Measurements from ENCODE around the gene MEIOC. TPM values are rescaled to one million over a fixed set of nuclear protein-coding genes. Genes with fewer than 3 reads are reported as not detected.

Gene MEIOC
- total RNA-seq, 1 experiment from 2014 or later = 3.5 TPM

DNA sequence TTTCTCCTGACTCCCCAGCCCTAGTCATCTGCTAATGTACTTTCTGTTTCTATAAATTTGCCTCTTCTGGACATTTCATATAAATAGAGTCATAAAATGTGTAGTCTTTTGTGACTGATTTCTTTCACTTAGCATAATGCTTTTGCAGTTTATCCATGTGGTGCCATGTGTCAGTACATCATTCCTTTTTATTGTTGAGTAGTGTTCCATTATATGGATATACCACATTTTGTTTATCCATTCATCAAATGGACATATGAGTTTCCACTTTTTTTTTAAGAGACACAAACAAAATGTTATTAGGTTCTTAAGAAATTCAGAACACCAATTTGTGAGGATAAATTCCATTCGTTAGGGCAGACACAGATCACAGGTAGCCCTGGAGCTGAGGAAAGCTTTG is 63.2 kb downstream of the MEIOC start:
- TF ChIP-seq, protein P1, sequence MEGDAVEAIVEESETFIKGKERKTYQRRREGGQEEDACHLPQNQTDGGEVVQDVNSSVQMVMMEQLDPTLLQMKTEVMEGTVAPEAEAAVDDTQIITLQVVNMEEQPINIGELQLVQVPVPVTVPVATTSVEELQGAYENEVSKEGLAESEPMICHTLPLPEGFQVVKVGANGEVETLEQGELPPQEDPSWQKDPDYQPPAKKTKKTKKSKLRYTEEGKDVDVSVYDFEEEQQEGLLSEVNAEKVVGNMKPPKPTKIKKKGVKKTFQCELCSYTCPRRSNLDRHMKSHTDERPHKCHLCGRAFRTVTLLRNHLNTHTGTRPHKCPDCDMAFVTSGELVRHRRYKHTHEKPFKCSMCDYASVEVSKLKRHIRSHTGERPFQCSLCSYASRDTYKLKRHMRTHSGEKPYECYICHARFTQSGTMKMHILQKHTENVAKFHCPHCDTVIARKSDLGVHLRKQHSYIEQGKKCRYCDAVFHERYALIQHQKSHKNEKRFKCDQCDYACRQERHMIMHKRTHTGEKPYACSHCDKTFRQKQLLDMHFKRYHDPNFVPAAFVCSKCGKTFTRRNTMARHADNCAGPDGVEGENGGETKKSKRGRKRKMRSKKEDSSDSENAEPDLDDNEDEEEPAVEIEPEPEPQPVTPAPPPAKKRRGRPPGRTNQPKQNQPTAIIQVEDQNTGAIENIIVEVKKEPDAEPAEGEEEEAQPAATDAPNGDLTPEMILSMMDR (IDR thresholded peaks at IDR 0.05; ENCODE audit: unreplicated experiment) = no peak
- CTCF ChIA-PET = no interaction called here
- H3K36me3 Mint-ChIP-seq (ENCODE audit: insufficient read depth, unreplicated experiment) = peaks cover 18% of the 10 kb centered on the region
- intact Hi-C loops (cut with micrococcal nuclease; ENCODE audit: unreplicated experiment) = no loop called here
- DNase-seq = no peak
- no peak overlapping the region for H3K4me3 Mint-ChIP-seq (ENCODE audit: low read depth, unreplicated experiment)
- no TSS peak for BruUV-seq (replicated peaks)
- no peaks in the 10 kb centered on the region for H3K9me3 Mint-ChIP-seq (ENCODE audit: low read depth, unreplicated experiment)
- no peaks in the 10 kb centered on the region for H3K4me1 Mint-ChIP-seq (ENCODE audit: low read depth, unreplicated experiment)
- H3K27ac Mint-ChIP-seq (ENCODE audit: unreplicated experiment) = no peak overlapping the region
- H3K27me3 Mint-ChIP-seq (ENCODE audit: unreplicated experiment) = no peaks in the 10 kb centered on the region

DNA sequence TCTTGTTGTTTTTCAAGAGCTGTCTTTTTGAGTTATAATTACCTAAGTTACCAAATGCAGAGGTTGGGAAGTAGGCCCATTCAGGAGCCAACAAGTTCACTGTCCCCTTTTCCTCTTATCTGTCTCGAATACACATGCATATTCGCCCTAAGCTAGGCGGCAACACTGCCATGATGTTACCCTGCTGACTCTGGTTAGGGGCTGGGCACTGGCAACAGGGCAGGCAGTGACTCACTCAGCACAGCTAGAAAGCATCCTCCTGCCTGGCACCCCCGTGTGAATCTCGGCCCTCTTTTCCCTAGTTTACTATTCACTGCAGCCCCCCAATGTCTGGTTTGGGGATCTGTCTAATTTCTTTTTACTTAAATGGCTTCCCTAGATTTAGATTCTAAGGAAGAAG is 66.0 kb downstream of the MEIOC start:
- no peak for DNase-seq
- Mint-ChIP-seq H3K27ac (ENCODE audit: unreplicated experiment) (no peak overlapping the region), H3K4me3 (ENCODE audit: low read depth, unreplicated experiment) (no peak overlapping the region), H3K36me3 (ENCODE audit: insufficient read depth, unreplicated experiment) (peaks cover 18% of the 10 kb centered on the region), H3K4me1 (ENCODE audit: low read depth, unreplicated experiment) (no peaks in the 10 kb centered on the region), H3K9me3 (ENCODE audit: low read depth, unreplicated experiment) (no peaks in the 10 kb centered on the region), H3K27me3 (ENCODE audit: unreplicated experiment) (no peaks in the 10 kb centered on the region)
- CTCF ChIA-PET = no interaction called here
- TF ChIP-seq, protein P1 (IDR thresholded peaks at IDR 0.05; ENCODE audit: unreplicated experiment) = no peak
- no TSS peak for BruUV-seq (replicated peaks)
- intact Hi-C loops (cut with micrococcal nuclease; ENCODE audit: unreplicated experiment) = no loop called here

Other genes with a start within 250 kb of the MEIOC start
- gene GPATCH8, start 153.1 kb upstream of the MEIOC start, total RNA-seq (2022) = 57.8 and 60.1 TPM in 2 replicates
- gene FZD2, start 99.0 kb upstream of the MEIOC start, total RNA-seq (2022) = 28.5 and 35.8 TPM in 2 replicates
- 48.0 and 48.4 TPM in 2 replicates for gene CCDC43, start 33.3 kb downstream of the MEIOC start, total RNA-seq (2022)
- 44.8 and 47.4 TPM in 2 replicates for gene DBF4B, start 52.2 kb downstream of the MEIOC start, total RNA-seq (2022)
- 0.57 and 1.2 TPM in 2 replicates for gene ADAM11, start 102.5 kb downstream of the MEIOC start, total RNA-seq (2022)
- gene GJC1, start 173.8 kb downstream of the MEIOC start, total RNA-seq (2022) = 75.9 and 114 TPM in 2 replicates
- gene HIGD1B, start 191.4 kb downstream of the MEIOC start, total RNA-seq (2022) = not detected in 2 replicates
- 197 and 202 TPM in 2 replicates for gene EFTUD2, start 243.0 kb downstream of the MEIOC start, total RNA-seq (2022)